ENCODE measurements around the gene USP53. TPM values are rescaled to one million over a fixed set of nuclear protein-coding genes. Genes with fewer than 3 reads are reported as not detected.

The USP53 gene
- total RNA-seq, 2 donors from 2014 or later, result 11.3 to 12.6 TPM

- no peak overlapping the region for H3K27ac Mint-ChIP-seq
- DNase-seq (no peak), ATAC-seq (replicated peaks in 1 of 2) (no peak)
- H3K36me3 Mint-ChIP-seq (ENCODE audit: insufficient read depth in 2 of 2), result no peaks in the 10 kb centered on the region
- H3K27me3 Mint-ChIP-seq (ENCODE audit: low read depth), result no peaks in the 10 kb centered on the region
- no peaks in the 10 kb centered on the region for H3K9me3 Mint-ChIP-seq
- H3K4me1 Mint-ChIP-seq (ENCODE audit: low read depth), result peaks cover 8% of the 10 kb centered on the region
- H3K4me3 Mint-ChIP-seq, result no peak overlapping the region
These were observed 76.8 kb downstream of the USP53 start for GRCh38 chr4:119289313-119289712.

- DNase-seq (no peak), ATAC-seq (replicated peaks in 1 of 2) (no peak)
- no peak overlapping the region for H3K4me3 Mint-ChIP-seq
- H3K27ac Mint-ChIP-seq, result no peak overlapping the region
- no peaks in the 10 kb centered on the region for H3K4me1 Mint-ChIP-seq (ENCODE audit: low read depth)
- no peaks in the 10 kb centered on the region for H3K36me3 Mint-ChIP-seq (ENCODE audit: insufficient read depth in 2 of 2)
- H3K27me3 Mint-ChIP-seq (ENCODE audit: low read depth), result no peaks in the 10 kb centered on the region
- H3K9me3 Mint-ChIP-seq, result no peaks in the 10 kb centered on the region
These were observed 78.1 kb downstream of the USP53 start for GRCh38 chr4:119290598-119290997.

GRCh38 chr4:119296356-119296755, 83.8 kb downstream of the USP53 start:
- H3K4me1 Mint-ChIP-seq (ENCODE audit: low read depth), result peaks cover 24% of the 10 kb centered on the region
- no peak for ATAC-seq (replicated peaks in 1 of 2)
- no peaks in the 10 kb centered on the region for H3K27me3 Mint-ChIP-seq (ENCODE audit: low read depth)
- peaks cover 16 to 19% of the 10 kb centered on the region in 2 donors for H3K36me3 Mint-ChIP-seq (ENCODE audit: insufficient read depth in 2 of 2)
- H3K4me3 Mint-ChIP-seq, result peak overlapping the region in 1 of 2 donors; percentile 43
- no peaks in the 10 kb centered on the region for H3K9me3 Mint-ChIP-seq
- peak overlapping the region; percentile 77 for H3K27ac Mint-ChIP-seq
- no peak for DNase-seq

- Mint-ChIP-seq H3K27ac (peak overlapping the region; percentile 99), H3K4me3 (peak overlapping the region; percentile 13 to 96), H3K36me3 (ENCODE audit: insufficient read depth in 2 of 2) (peaks cover 16 to 19% of the 10 kb centered on the region in 2 donors), H3K27me3 (ENCODE audit: low read depth) (no peaks in the 10 kb centered on the region), H3K9me3 (no peaks in the 10 kb centered on the region), H3K4me1 (ENCODE audit: low read depth) (peaks cover 26% of the 10 kb centered on the region)
- no peak for DNase-seq
- ATAC-seq (replicated peaks in 1 of 2), result no peak
These were observed 85.3 kb downstream of the USP53 start for GRCh38 chr4:119297795-119298194.

GRCh38 chr4:119299260-119299671, 86.8 kb downstream of the USP53 start:
- Mint-ChIP-seq H3K4me3 (peak overlapping the region; percentile 96 to 97), H3K4me1 (ENCODE audit: low read depth) (peaks cover 26% of the 10 kb centered on the region), H3K27ac (peak overlapping the region; percentile 99), H3K27me3 (ENCODE audit: low read depth) (peaks cover under 1% of the 10 kb centered on the region), H3K9me3 (no peaks in the 10 kb centered on the region), H3K36me3 (ENCODE audit: insufficient read depth in 2 of 2) (peaks cover 16 to 19% of the 10 kb centered on the region in 2 donors)
- ATAC-seq (replicated peaks in 1 of 2) (peak in 1 of 2 donors; percentile 30), DNase-seq (peak in 1 of 2 donors; percentile 4)

GRCh38 chr4:119299741-119300100, 87.2 kb downstream of the USP53 start:
- Mint-ChIP-seq H3K9me3 (no peaks in the 10 kb centered on the region), H3K4me1 (ENCODE audit: low read depth) (peaks cover 26% of the 10 kb centered on the region), H3K4me3 (peak overlapping the region; percentile 96 to 97), H3K36me3 (ENCODE audit: insufficient read depth in 2 of 2) (peaks cover 16 to 19% of the 10 kb centered on the region in 2 donors), H3K27ac (peak overlapping the region; percentile 99), H3K27me3 (ENCODE audit: low read depth) (peaks cover 5% of the 10 kb centered on the region)
- DNase-seq (no peak), ATAC-seq (replicated peaks in 1 of 2) (no peak)

GRCh38 chr4:119300101-119300978, 87.8 kb downstream of the USP53 start:
- Mint-ChIP-seq H3K4me1 (ENCODE audit: low read depth) (peaks cover 26% of the 10 kb centered on the region), H3K36me3 (ENCODE audit: insufficient read depth in 2 of 2) (peaks cover 16 to 19% of the 10 kb centered on the region in 2 donors), H3K4me3 (peak overlapping the region; percentile 96 to 97), H3K27me3 (ENCODE audit: low read depth) (peaks cover 6% of the 10 kb centered on the region), H3K27ac (peak overlapping the region; percentile 99), H3K9me3 (no peaks in the 10 kb centered on the region)
- peak; percentile 99 for ATAC-seq (replicated peaks in 1 of 2)
- peak; percentile 94 to 95 for DNase-seq

- no peaks in the 10 kb centered on the region for H3K9me3 Mint-ChIP-seq
- H3K4me3 Mint-ChIP-seq, result peak overlapping the region in 1 of 2 donors; percentile 65
- peaks cover 10 to 12% of the 10 kb centered on the region in 2 donors for H3K36me3 Mint-ChIP-seq (ENCODE audit: insufficient read depth in 2 of 2)
- H3K27ac Mint-ChIP-seq, result peak overlapping the region; percentile 80
- peaks cover 6% of the 10 kb centered on the region for H3K27me3 Mint-ChIP-seq (ENCODE audit: low read depth)
- DNase-seq (no peak), ATAC-seq (replicated peaks in 1 of 2) (no peak)
- H3K4me1 Mint-ChIP-seq (ENCODE audit: low read depth), result peaks cover 21% of the 10 kb centered on the region
These were observed 89.7 kb downstream of the USP53 start for GRCh38 chr4:119302073-119302832.

- ATAC-seq (replicated peaks in 1 of 2) (no peak), DNase-seq (no peak)
- Mint-ChIP-seq H3K9me3 (no peaks in the 10 kb centered on the region), H3K4me3 (no peak overlapping the region), H3K27me3 (ENCODE audit: low read depth) (peaks cover 6% of the 10 kb centered on the region), H3K36me3 (ENCODE audit: insufficient read depth in 2 of 2) (peaks cover 5 to 10% of the 10 kb centered on the region in 2 donors), H3K27ac (no peak overlapping the region), H3K4me1 (ENCODE audit: low read depth) (peaks cover 12% of the 10 kb centered on the region)
These were observed 91.2 kb downstream of the USP53 start for GRCh38 chr4:119303587-119304305.

GRCh38 chr4:119304431-119304830, 91.9 kb downstream of the USP53 start:
- Mint-ChIP-seq H3K27me3 (ENCODE audit: low read depth) (peaks cover 6% of the 10 kb centered on the region), H3K4me3 (no peak overlapping the region), H3K27ac (no peak overlapping the region), H3K36me3 (ENCODE audit: insufficient read depth in 2 of 2) (peaks cover 5% of the 10 kb centered on the region in 2 donors), H3K9me3 (no peaks in the 10 kb centered on the region), H3K4me1 (ENCODE audit: low read depth) (peaks cover 5% of the 10 kb centered on the region)
- ATAC-seq (replicated peaks in 1 of 2) (no peak), DNase-seq (no peak)

GRCh38 chr4:119307606-119308005, 95.1 kb downstream of the USP53 start:
- Mint-ChIP-seq H3K27ac (peak overlapping the region; percentile 5), H3K27me3 (ENCODE audit: low read depth) (peaks cover 6% of the 10 kb centered on the region), H3K4me1 (ENCODE audit: low read depth) (no peaks in the 10 kb centered on the region), H3K9me3 (no peaks in the 10 kb centered on the region), H3K4me3 (no peak overlapping the region), H3K36me3 (ENCODE audit: insufficient read depth in 2 of 2) (no peaks in the 10 kb centered on the region)
- ATAC-seq (replicated peaks in 1 of 2), result no peak
- no peak for DNase-seq

- Mint-ChIP-seq H3K27ac (no peak overlapping the region), H3K4me3 (no peak overlapping the region), H3K4me1 (ENCODE audit: low read depth) (no peaks in the 10 kb centered on the region), H3K36me3 (ENCODE audit: insufficient read depth in 2 of 2) (no peaks in the 10 kb centered on the region), H3K27me3 (ENCODE audit: low read depth) (peaks cover 12% of the 10 kb centered on the region), H3K9me3 (no peaks in the 10 kb centered on the region)
- no peak for DNase-seq
- ATAC-seq (replicated peaks in 1 of 2), result no peak
These were observed 98.3 kb downstream of the USP53 start for GRCh38 chr4:119310826-119311225.

- no peaks in the 10 kb centered on the region for H3K4me1 Mint-ChIP-seq (ENCODE audit: low read depth)
- no peak overlapping the region for H3K4me3 Mint-ChIP-seq
- DNase-seq (no peak), ATAC-seq (replicated peaks in 1 of 2) (no peak)
- peaks cover 12% of the 10 kb centered on the region for H3K27me3 Mint-ChIP-seq (ENCODE audit: low read depth)
- H3K9me3 Mint-ChIP-seq, result no peaks in the 10 kb centered on the region
- no peaks in the 10 kb centered on the region for H3K36me3 Mint-ChIP-seq (ENCODE audit: insufficient read depth in 2 of 2)
- no peak overlapping the region for H3K27ac Mint-ChIP-seq
These were observed 100.7 kb downstream of the USP53 start for GRCh38 chr4:119313237-119313636.
